ENCODE results near the gene FAM131A.

FAM131A gene

DNA sequence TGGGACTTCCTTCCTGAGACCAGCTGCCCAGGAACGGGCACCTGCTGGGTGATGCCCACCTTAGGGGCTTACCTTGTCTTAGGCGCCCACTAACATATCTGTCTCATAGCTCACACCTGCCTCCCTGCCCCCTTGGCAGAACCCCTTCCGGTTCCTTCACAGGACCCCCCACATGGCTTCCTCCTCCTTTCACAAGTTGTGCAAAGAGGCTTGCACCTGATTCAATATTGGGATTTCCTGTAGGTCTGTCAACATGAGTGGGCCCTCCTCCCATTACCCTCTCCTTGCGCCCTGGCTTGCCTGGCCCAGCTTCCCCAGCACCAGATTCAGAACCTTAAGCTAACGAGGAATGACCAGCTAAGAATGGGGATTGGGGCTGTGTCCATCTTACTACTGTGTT lies 40.0 kb downstream of the FAM131A start:
- TF ChIP-seq, protein P1, sequence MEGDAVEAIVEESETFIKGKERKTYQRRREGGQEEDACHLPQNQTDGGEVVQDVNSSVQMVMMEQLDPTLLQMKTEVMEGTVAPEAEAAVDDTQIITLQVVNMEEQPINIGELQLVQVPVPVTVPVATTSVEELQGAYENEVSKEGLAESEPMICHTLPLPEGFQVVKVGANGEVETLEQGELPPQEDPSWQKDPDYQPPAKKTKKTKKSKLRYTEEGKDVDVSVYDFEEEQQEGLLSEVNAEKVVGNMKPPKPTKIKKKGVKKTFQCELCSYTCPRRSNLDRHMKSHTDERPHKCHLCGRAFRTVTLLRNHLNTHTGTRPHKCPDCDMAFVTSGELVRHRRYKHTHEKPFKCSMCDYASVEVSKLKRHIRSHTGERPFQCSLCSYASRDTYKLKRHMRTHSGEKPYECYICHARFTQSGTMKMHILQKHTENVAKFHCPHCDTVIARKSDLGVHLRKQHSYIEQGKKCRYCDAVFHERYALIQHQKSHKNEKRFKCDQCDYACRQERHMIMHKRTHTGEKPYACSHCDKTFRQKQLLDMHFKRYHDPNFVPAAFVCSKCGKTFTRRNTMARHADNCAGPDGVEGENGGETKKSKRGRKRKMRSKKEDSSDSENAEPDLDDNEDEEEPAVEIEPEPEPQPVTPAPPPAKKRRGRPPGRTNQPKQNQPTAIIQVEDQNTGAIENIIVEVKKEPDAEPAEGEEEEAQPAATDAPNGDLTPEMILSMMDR (conservative IDR thresholded peaks at IDR 0.05; ENCODE audit: control insufficient read depth, insufficient read depth, low read depth, low read length) = no peak
- DNase-seq (ENCODE audit: low read depth) = no peak
- no peak overlapping the region for H3K4me3 ChIP-seq (ENCODE audit: control insufficient read depth, low read depth, low read length)

DNA sequence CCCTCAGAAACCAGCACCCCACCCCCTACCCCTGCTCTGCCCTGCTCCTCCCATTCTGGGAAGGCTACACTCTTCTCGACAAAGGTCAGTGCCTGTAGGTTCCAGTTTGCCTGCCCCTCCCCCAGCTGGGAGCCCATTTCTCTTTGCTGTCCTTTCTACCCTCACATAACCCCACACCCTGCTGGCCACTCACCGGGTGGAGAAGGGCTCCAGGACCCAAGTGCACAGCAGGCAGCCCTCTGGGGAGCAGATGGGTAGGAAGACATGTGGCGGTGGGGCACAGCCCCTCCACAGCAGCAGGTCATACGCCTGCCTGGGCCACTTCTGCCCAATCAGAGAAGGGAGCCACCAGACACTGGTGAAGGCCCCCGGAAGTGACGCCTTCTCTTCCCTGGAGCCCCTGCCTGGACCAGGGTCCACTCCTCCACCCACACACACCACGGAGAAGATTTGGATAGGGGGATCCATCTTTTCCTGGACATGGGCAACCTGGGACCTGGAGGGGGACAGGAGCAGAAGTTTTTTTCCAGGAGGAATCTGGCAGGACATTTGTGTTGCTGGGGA lies 40.6 kb downstream of the FAM131A start, which contains the start of gene THPO:
Gene THPO, minus strand, starts transcription at position 326 of the 564 bp plus-strand sequence. CDS start 1,948 bp downstream, outside the sequence.
- DNase-seq (ENCODE audit: low read depth) = no peak
- TF ChIP-seq, protein P1 (conservative IDR thresholded peaks at IDR 0.05; ENCODE audit: control insufficient read depth, insufficient read depth, low read depth, low read length) = no peak
- H3K4me3 ChIP-seq (ENCODE audit: control insufficient read depth, low read depth, low read length) = no peak within 1 kb of the TSS

DNA sequence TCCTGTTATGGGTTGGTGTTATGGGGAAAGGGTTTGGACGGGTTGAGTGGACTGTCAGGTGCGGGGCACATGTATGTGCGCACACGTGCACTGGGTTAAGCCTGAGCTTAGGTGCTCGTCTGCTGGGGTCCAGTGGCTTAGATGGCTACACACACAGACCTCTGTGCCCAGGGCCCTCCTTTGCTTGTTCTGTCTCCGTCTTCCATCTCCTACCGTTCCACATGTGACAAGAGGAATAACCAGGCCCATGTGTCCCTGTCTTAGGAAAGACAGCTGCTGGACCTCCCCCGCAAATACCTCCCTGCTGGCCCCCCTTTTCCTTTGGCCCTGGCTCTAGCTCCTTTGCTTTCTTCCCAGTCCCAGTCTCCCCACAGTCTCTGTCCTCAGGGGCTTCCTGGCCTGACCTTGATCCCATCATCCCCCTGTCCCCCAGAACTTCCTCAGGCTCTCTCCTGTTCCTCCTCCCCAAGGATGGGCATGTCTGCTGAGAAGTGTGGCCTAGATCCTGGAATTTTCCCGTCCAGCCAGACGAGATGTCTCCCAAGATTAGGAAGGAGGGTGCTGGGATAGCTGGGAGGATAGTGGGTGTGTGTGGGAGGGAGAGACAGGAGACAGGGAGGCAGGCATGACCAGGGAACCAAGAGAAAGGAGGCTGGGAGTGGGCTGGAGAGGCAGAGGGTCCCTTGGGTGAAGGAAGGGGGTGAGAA lies 41.4 kb downstream of the FAM131A start:
- no peak overlapping the region for H3K4me3 ChIP-seq (ENCODE audit: control insufficient read depth, low read depth, low read length)
- TF ChIP-seq, protein P1 (conservative IDR thresholded peaks at IDR 0.05; ENCODE audit: control insufficient read depth, insufficient read depth, low read depth, low read length) = no peak
- DNase-seq (ENCODE audit: low read depth) = no peak

DNA sequence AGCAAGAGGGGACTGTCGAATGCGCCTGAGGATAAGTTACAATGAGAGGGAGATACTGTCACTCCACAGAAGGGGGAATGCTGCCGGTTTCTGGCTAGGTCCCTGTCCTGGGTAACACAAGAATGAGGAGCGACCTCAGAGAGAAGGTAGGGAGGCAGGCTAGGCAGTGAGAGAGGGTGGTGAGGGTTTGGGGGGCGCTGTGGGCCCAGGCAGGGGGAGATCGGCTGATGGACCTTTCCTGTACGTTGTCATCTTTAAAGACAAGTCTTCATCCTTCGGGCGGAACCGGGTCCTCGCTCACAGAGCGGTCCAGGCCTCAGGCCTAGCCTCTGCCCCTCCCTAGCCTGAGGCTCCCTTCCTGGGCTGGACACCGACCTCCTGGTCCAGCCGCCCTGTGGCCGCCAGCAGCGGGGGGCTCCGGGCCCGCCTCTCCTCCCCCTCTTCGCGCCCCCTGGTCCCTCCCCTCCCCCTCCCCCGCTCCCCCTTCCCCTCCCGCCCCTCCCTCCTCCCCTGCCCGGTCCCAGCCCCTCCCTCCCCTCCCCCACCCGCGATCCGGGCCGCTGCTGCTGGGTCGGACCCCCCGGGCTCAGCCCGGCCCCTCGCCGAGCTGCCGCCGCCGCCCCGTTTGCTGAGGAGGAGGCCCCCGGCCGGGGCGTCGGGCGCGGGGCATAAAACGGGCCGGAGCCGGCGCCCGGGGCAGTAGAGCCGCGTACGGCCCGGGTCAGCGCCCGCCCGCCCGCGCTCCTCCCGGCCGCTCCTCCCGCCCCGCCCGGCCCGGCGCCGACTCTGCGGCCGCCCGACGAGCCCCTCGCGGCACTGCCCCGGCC lies 42.2 kb downstream of the FAM131A start, which contains the start of gene CHRD:
Gene CHRD, plus strand, starts transcription at position 697 of the 827 bp plus-strand sequence. CDS start 265 bp downstream, outside the sequence.
- peak within 1 kb of the TSS; percentile 7 for H3K4me3 ChIP-seq (ENCODE audit: control insufficient read depth, low read depth, low read length)
- TF ChIP-seq, protein P1 (conservative IDR thresholded peaks at IDR 0.05; ENCODE audit: control insufficient read depth, insufficient read depth, low read depth, low read length) = no peak
- DNase-seq (ENCODE audit: low read depth) = no peak

DNA sequence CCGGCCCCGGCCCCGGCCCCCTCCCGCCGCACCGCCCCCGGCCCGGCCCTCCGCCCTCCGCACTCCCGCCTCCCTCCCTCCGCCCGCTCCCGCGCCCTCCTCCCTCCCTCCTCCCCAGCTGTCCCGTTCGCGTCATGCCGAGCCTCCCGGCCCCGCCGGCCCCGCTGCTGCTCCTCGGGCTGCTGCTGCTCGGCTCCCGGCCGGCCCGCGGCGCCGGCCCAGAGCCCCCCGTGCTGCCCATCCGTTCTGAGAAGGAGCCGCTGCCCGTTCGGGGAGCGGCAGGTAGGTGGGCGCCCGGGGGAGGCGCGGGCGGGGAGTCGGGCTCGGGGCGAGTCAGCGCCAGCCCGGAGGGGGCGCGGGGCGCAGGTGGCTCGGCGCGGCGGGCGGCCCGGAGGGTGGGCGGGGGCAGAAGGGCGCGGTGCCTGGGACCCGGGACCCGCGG lies 42.8 kb downstream of the FAM131A start:
- no peak overlapping the region for H3K4me3 ChIP-seq (ENCODE audit: control insufficient read depth, low read depth, low read length)
- DNase-seq (ENCODE audit: low read depth) = peak; percentile 30
- TF ChIP-seq, protein P1 (conservative IDR thresholded peaks at IDR 0.05; ENCODE audit: control insufficient read depth, insufficient read depth, low read depth, low read length) = no peak

DNA sequence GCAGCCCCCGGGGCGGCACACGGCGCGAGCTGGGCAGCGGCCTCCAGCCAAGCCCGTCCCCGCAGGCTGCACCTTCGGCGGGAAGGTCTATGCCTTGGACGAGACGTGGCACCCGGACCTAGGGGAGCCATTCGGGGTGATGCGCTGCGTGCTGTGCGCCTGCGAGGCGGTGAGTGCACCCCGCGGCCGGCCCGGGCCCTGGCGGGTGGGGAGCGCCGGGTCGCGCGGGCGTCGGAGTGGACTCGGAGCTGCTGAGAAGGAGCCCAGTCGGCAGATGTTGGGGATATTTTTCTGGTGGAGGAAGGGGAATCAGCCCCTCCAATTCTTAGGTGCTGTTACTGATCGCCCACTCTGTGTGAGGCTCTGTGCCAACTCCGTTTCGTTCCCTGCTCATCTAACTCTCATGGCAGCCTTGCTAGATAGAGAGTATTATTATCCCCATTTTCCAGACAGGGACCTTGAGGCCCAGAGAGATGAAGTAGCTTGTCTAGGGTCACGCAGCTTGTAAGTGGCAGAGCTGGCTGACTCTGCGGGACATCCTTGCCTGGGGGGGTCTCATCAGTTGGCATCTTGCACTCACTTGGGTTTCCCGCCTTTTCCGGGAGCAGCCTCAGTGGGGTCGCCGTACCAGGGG lies 43.3 kb downstream of the FAM131A start:
- H3K4me3 ChIP-seq (ENCODE audit: control insufficient read depth, low read depth, low read length) = peak overlapping the region; percentile 7
- no peak for DNase-seq (ENCODE audit: low read depth)
- TF ChIP-seq, protein P1 (conservative IDR thresholded peaks at IDR 0.05; ENCODE audit: control insufficient read depth, insufficient read depth, low read depth, low read length) = no peak
